ENCODE measurements around the gene HNRNPCL4. TPM values are rescaled to one million over a fixed set of nuclear protein-coding genes. Genes with fewer than 3 reads are reported as not detected.

The HNRNPCL4 gene
- not detected in 2 replicates for total RNA-seq (2014; rRNA removed; shearing (Covaris generic))

GRCh38 chr1:13165531-13165930 lies at the start of gene HNRNPCL4:
HNRNPCL4 (minus strand) TSS chr1:13165631; CDS start chr1:13165467, 164 bp downstream.

DNA sequence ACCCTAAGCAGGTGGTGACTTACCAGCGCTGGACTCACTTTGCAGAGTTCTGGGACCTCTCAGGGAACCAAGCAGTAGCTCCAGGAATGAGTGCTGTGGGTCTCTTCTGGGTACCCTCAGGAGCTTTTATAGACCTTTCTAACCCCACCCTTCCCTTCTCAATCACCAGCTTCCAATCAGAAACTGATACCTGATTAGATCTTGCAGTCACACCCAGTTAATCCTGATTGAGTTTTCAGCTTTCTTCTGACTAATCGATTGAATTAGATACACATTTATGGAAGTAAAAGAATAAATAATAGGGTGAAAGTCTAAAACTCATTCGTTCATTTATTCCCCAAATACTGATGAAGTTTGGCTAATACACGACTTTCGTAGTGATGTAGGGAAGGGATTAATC lies 35.9 kb upstream of the HNRNPCL4 start, which contains the start of gene PRAMEF13:
Gene PRAMEF13 (minus strand): TSS at position 101 of the 400 bp plus-strand sequence. CDS start 1,820 bp downstream, outside the sequence.

GRCh38 chr1:13171548-13171947 lies 6.1 kb upstream of the HNRNPCL4 start, which contains the start of gene PRAMEF9:
PRAMEF9 (plus strand) TSS chr1:13171848; CDS start chr1:13175281, 3,433 bp downstream.

DNA sequence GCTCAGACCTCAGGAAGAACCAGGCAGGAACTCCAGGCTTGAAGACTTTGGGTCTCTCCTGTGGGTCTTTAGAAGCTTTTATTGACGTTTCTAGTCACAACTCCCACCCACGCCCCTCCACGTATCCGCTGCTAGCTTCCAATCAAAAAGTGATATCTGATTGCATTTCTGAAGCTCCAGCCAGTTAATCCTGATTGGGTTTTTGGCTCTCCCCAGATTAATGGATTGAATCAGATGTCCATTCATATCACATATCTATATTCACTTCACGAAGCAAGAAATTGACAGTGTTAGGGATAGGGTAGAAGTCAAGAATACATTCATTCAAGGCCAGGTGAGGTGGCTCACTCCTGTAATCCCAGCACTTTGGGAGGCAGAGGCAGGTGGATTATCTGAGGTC lies 9.5 kb downstream of the HNRNPCL4 start, which contains the start of gene PRAMEF26:
Gene PRAMEF26 (minus strand): TSS at position 101 of the 400 bp plus-strand sequence. CDS start 2,914 bp downstream, outside the sequence.

GRCh38 chr1:13116754-13117153 lies 48.7 kb downstream of the HNRNPCL4 start, which contains the start of gene HNRNPCL2:
HNRNPCL2 (minus strand) TSS chr1:13116854; CDS start chr1:13116400, 454 bp downstream.

Other genes starting within 250 kb of the HNRNPCL4 start
- not detected in 2 replicates for gene PRAMEF7, start 249.0 kb downstream of the HNRNPCL4 start, total RNA-seq (2014; rRNA removed; shearing (Covaris generic))
- not detected in 2 replicates for gene PRAMEF6, start 218.1 kb downstream of the HNRNPCL4 start, total RNA-seq (2014; rRNA removed; shearing (Covaris generic))
- not detected in 2 replicates for gene PRAMEF27, start 109.1 kb downstream of the HNRNPCL4 start, total RNA-seq (2014; rRNA removed; shearing (Covaris generic))
- gene HNRNPCL3, start 104.9 kb downstream of the HNRNPCL4 start, total RNA-seq (2014; rRNA removed; shearing (Covaris generic)) = not detected in 2 replicates
- not detected in 2 replicates for gene PRAMEF25, start 94.9 kb downstream of the HNRNPCL4 start, total RNA-seq (2014; rRNA removed; shearing (Covaris generic))
- not detected in 2 replicates for gene HNRNPCL2, start 48.8 kb downstream of the HNRNPCL4 start, total RNA-seq (2014; rRNA removed; shearing (Covaris generic))
- not detected in 2 replicates for gene PRAMEF26, start 9.6 kb downstream of the HNRNPCL4 start, total RNA-seq (2014; rRNA removed; shearing (Covaris generic))
- not detected in 2 replicates for gene PRAMEF9, start 6.2 kb upstream of the HNRNPCL4 start, total RNA-seq (2014; rRNA removed; shearing (Covaris generic))
- not detected in 2 replicates for gene PRAMEF13, start 35.8 kb upstream of the HNRNPCL4 start, total RNA-seq (2014; rRNA removed; shearing (Covaris generic))
- gene PRAMEF18, start 60.5 kb upstream of the HNRNPCL4 start, total RNA-seq (2014; rRNA removed; shearing (Covaris generic)) = not detected in 2 replicates
- gene PRAMEF5, start 88.6 kb upstream of the HNRNPCL4 start, total RNA-seq (2014; rRNA removed; shearing (Covaris generic)) = not detected in 2 replicates
- not detected in 2 replicates for gene PRAMEF8, start 119.5 kb upstream of the HNRNPCL4 start, total RNA-seq (2014; rRNA removed; shearing (Covaris generic))
- gene PRAMEF33, start 137.9 kb upstream of the HNRNPCL4 start, total RNA-seq (2014; rRNA removed; shearing (Covaris generic)) = not detected in 2 replicates
- gene PRAMEF15, start 149.9 kb upstream of the HNRNPCL4 start, total RNA-seq (2014; rRNA removed; shearing (Covaris generic)) = not detected in 2 replicates
- gene PRAMEF14, start 181.5 kb upstream of the HNRNPCL4 start, total RNA-seq (2014; rRNA removed; shearing (Covaris generic)) = not detected in 2 replicates
- gene PRAMEF19, start 206.3 kb upstream of the HNRNPCL4 start, total RNA-seq (2014; rRNA removed; shearing (Covaris generic)) = not detected in 2 replicates
- gene PRAMEF17, start 224.0 kb upstream of the HNRNPCL4 start, total RNA-seq (2014; rRNA removed; shearing (Covaris generic)) = not detected in 2 replicates
- not detected in 2 replicates for gene PRAMEF20, start 244.8 kb upstream of the HNRNPCL4 start, total RNA-seq (2014; rRNA removed; shearing (Covaris generic))

All from A375 (cell line).